Chondrocyte (in vitro differentiated cells): ENCODE measurements around the gene FOXA3. TPM values are rescaled to one million over a fixed set of nuclear protein-coding genes. Genes with fewer than 3 reads are reported as not detected.

Source experiments
- DNase-seq: peaks from one replicate; pipeline ENCODE4 v3.0.0; 2021; ENCODE audit warnings: mixed read lengths, low spot score
- H3K27ac Mint-ChIP-seq: one replicate; pipeline ENCODE4 v1.8.0; 2021; ENCODE audit warnings: mild to moderate bottlenecking, moderate library complexity, mixed read lengths; ENCODE audit not compliant: unreplicated experiment
- H3K27me3 Mint-ChIP-seq: 2 replicates; pipeline ENCODE4 v1.8.0; 2021; ENCODE audit warnings: low read depth, mixed read lengths
- H3K36me3 Mint-ChIP-seq: 2 replicates; pipeline ENCODE4 v1.8.0; 2021; ENCODE audit warnings: low read depth, mixed read lengths
- H3K4me1 Mint-ChIP-seq: 2 replicates; pipeline ENCODE4 v1.8.0; 2021; ENCODE audit warnings: low read depth, mild to moderate bottlenecking, mixed read lengths
- H3K4me3 Mint-ChIP-seq: one replicate; pipeline ENCODE4 v1.8.0; 2021; ENCODE audit warnings: mild to moderate bottlenecking, moderate library complexity, mixed read lengths; ENCODE audit not compliant: unreplicated experiment
- H3K9me3 Mint-ChIP-seq: 2 replicates; pipeline ENCODE4 v1.8.0; 2021; ENCODE audit warnings: low read depth, mixed read lengths
- CTCF ChIP-seq: fragments of 200-600 bp; sonication (generic); IDR thresholded peaks from 2 replicates; pipeline ENCODE4 v1.5.0; 2021; ENCODE audit warnings: antibody characterized with exemption, mild to moderate bottlenecking, moderate library complexity
- total RNA-seq: library from RNA; stranded (reverse); gene quantifications from 3 replicates; pipeline ENCODE4 v1.2.1, GENCODE V29; 2021

Gene FOXA3
- total RNA-seq, 1 donor from 2014 or later, result not detected

GRCh38 chr19:45897261-45897812, 33.2 kb downstream of the FOXA3 start:
- no peaks in the 10 kb centered on the region for H3K27me3 Mint-ChIP-seq
- no peaks in the 10 kb centered on the region for H3K9me3 Mint-ChIP-seq
- H3K36me3 Mint-ChIP-seq, result peaks cover 20% of the 10 kb centered on the region
- no peak overlapping the region for H3K4me3 Mint-ChIP-seq
- no peak for DNase-seq
- no peak for TF ChIP-seq CTCF
- H3K4me1 Mint-ChIP-seq, result peaks cover 13% of the 10 kb centered on the region
- H3K27ac Mint-ChIP-seq, result no peak overlapping the region

- H3K27ac Mint-ChIP-seq, result no peak overlapping the region
- H3K4me1 Mint-ChIP-seq, result peaks cover 17% of the 10 kb centered on the region
- H3K36me3 Mint-ChIP-seq, result peaks cover 20% of the 10 kb centered on the region
- no peak overlapping the region for H3K4me3 Mint-ChIP-seq
- no peaks in the 10 kb centered on the region for H3K27me3 Mint-ChIP-seq
- TF ChIP-seq CTCF, result no peak
- no peak for DNase-seq
- no peaks in the 10 kb centered on the region for H3K9me3 Mint-ChIP-seq
Observed at GRCh38 chr19:45899253-45899652, 35.1 kb downstream of the FOXA3 start.

GRCh38 chr19:45899919-45900589, 35.9 kb downstream of the FOXA3 start:
- DNase-seq, result no peak
- Mint-ChIP-seq H3K9me3 (no peaks in the 10 kb centered on the region), H3K27ac (no peak overlapping the region), H3K4me3 (peak overlapping the region; percentile 31), H3K36me3 (peaks cover 18% of the 10 kb centered on the region), H3K27me3 (no peaks in the 10 kb centered on the region), H3K4me1 (peaks cover 17% of the 10 kb centered on the region)
- TF ChIP-seq CTCF, result no peak

- Mint-ChIP-seq H3K9me3 (no peaks in the 10 kb centered on the region), H3K4me1 (peaks cover 17% of the 10 kb centered on the region), H3K4me3 (peak overlapping the region; percentile 67), H3K27ac (no peak overlapping the region), H3K36me3 (peaks cover 12% of the 10 kb centered on the region), H3K27me3 (no peaks in the 10 kb centered on the region)
- no peak for DNase-seq
- TF ChIP-seq CTCF, result no peak
Observed at GRCh38 chr19:45900738-45901431, 36.8 kb downstream of the FOXA3 start.

- Mint-ChIP-seq H3K36me3 (peaks cover 12% of the 10 kb centered on the region), H3K27me3 (no peaks in the 10 kb centered on the region), H3K9me3 (no peaks in the 10 kb centered on the region), H3K4me1 (peaks cover 17% of the 10 kb centered on the region), H3K4me3 (peak overlapping the region; percentile 67), H3K27ac (no peak overlapping the region)
- TF ChIP-seq CTCF, result no peak
- no peak for DNase-seq
Observed at GRCh38 chr19:45901432-45901911, 37.3 kb downstream of the FOXA3 start.
